HG03520 (cell line): Measurements from ENCODE around the gene PXYLP1.

Experiments used
- ATAC-seq: cut with Tn5 transposase; IDR thresholded peaks from one replicate; pipeline ENCODE4 v1.9.1; 2021; ENCODE audit warnings: mild to moderate bottlenecking, moderate library complexity; ENCODE audit not compliant: unreplicated experiment

PXYLP1 gene

DNA sequence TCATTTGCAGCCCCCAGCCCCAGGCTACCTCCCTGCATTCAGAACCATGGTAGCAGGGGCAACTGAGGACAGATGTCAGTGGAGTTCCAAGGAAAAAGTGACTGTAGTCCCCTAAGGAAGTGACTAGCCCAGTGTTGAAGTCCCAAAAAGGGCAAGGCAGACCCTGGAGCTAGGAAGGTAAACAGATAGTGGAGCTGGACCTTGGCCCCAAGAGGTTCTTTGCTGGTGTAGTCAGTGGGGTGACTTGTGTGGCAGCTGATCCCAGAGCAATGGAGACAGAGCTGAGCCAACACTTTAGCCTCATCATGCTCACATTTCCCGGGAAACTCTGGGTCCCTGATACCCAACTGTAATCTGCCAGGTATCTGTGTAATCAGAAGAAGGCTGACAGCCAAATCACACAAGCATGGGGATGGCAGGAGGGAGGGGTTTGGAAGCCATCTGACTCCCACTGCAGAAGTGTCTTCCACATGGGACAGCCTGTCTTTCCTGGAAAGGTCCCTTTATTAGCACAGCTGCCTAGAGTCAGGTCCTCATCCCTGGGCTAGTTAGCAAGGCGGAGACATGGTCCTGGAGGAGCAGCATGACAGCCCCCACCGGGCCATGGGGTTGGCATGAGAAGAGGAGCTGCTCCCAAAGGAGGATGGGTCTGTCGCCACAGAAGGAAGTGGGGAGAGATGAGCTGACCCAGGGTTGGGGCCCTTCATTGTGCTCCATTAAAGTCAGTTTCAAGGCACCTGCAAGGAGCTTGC is 39.8 kb downstream of the PXYLP1 start:
- ATAC-seq: no peak

DNA sequence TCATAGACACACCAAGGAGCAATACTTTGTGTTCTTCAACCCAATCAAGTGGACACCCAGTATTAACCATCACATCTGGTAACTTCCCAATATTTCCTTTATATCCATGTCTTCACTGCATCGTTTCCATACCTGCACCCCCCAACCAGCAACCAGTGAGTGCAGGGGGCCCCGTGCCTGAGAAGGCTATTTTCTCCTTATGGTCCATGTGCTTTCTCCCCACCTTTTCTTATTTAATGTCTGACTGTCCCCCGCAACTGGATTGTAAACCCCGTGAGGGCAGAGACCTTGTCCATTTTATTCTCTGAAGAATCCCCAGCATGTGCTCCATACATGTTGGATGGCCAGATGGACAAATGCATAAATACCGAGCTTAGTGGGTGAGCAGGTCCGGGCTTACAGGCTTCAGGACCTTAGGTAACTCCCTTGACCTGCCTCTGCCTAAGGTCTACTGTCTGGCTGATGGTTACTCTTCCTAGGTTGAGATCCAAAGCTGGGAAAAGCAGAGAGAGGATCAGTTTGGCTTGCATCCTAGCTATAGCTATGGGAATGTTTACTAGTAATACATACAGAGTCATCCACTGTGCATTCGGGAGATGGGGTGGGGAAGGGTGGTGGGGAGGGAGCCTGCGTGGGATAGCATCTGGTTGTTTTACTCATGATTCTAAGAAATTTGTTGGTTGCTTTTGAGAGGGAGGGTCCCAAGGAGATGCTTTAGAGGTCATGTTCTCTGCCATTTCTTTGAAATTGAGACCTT is 41.5 kb downstream of the PXYLP1 start:
- no peak for ATAC-seq

DNA sequence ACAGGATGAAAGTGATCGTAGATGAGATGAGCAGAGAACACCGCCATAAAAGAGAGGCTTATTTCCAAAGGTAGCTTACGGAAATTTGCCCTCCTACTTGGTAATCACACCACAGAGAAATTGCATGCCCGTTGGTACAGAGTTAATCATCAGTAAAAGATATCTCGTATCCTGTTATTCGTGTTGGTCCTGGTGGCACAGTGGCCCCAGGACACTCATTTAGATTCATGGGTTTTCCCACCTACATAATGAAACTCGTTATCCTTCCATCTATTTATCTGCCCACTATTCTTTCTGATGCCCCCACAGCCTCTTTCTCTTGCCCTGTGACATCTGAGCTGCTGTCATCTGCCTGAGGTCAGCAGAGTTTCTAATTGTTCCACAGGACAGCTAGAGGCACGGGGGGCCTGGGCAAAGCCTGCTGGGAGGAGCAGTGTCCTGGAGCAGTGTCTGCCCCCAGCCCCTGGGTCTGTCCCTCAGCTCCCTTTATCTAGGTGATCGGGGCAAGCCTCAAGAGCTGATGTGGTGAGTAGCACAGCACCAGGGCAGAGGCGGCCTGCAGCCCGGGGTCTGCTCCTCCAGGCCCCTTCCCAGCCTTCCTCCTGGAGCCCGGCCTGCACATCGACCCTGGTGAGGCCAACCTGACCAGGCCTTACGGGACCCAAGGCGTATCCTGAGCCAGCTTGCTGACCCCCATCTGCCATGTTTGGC is 42.2 kb downstream of the PXYLP1 start:
- no peak for ATAC-seq

DNA sequence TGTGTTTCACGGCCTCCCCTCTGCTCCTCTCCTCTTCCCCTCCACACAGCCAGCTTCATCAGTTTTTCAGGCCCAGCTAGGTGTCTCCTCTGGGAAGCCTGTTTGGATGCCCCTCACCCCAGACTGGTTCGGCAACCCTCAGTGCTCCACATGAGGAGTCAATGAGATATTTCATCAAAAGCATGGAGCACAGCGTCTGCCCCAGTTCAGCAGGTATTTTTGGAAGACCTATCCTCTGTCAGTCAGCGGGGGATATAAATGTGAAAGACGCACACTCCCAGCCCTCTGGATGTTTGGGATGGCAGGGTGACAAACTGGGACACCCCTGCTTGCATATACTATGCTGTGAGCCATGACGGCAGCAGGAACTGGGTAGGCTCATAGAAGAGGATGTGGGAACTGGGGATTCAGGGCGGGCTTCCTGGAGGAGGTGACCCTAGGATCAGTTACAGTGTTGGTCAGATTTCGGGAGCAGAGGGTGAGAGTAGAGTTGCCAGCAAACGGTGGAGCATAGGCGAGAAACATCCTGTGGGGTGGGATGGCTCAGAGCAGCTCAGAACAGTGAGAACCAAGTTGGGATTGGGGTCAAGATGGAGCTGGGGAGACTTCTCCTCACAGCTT is 42.9 kb downstream of the PXYLP1 start:
- ATAC-seq: no peak

DNA sequence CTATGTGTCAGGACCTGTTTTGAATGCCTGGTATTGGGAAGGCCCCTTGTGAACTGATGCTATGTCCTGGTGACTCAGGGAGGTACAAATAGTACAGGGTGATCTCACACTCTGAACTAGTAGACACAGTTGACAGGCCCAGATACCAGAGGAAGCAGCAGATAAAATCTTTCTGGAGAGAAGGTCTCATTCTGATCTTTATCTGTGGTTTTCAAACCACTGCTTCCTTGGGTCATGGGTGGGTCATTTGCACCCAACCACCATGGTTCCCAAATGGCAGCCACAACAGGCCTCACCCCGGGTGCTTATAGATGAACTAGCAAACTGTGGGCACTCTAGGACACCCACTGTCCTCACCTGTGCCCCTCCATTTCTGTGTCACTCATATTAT is 43.4 kb downstream of the PXYLP1 start:
- ATAC-seq: no peak

DNA sequence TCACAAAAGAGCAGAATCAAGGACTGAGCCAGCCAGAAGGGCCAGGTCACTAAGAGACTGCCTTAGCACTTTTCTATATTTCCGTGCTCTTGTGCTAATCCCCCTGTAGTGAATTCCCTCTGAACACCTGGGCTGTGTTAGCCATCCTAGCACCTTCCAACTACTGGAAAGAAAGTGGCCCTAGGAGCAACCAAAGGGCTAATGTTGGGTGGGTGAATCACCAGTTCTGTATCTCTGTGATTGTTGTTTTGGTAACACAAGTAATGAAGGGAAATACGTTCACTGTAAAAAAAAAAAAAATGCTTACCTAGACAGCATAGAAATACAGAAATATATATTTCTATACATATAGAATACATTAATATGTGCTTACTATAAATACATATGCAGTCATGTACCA is 43.9 kb downstream of the PXYLP1 start:
- ATAC-seq: no peak

DNA sequence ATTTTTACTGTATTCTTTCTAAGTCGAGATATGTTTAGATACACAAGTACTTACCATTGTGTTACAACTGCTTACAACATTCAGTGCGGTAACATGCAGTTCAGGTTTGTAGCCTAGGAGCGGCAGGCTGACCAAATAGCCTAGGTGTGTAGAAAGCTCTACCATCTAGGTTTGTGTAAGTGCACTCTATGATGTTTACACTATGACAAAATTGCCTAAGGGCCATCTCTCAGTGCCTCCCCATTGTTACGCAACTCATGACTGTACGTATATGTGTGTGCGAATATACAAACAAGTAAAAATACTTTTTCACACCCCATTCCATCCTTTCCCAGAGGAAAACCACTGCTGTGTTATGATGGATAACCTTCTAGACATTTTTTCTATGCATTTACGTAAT is 44.3 kb downstream of the PXYLP1 start:
- no peak for ATAC-seq

DNA sequence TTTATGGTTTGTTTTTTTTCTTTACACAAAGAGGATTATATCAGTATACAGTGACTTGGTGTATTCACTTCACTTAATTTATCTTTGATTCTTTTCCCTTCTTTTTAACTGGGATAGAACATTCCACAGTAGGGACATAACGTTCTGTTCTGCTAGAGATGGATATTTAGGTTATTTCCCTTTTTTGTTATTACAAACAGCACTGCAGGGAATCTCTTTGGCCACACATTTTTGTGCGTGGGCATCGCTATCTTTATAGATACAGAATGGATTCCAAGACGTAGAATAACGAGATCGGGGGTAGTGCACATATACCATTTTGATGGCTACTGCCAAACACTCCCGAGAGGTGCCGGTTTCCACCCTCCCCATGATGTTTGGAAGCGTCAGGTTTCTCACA is 44.8 kb downstream of the PXYLP1 start:
- no peak for ATAC-seq

DNA sequence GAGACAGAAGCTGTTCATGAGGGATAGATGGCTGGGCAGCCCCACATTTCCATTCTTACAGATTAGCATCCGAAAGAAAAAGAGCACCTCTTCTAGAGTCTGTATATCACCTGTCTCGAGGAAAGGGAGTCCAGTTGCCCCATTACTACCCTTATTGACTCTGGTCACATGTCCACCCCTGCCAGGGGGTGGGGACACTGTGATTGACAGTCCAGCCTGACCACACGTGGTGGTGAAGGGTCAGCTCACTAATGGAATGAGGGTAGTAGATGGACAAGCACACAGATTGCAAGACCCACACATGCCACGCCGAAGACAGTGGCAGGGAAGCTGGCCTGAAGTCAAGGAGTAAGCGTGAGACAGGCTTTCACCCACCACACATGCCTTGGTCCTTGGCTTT is 45.8 kb downstream of the PXYLP1 start:
- ATAC-seq: no peak

DNA sequence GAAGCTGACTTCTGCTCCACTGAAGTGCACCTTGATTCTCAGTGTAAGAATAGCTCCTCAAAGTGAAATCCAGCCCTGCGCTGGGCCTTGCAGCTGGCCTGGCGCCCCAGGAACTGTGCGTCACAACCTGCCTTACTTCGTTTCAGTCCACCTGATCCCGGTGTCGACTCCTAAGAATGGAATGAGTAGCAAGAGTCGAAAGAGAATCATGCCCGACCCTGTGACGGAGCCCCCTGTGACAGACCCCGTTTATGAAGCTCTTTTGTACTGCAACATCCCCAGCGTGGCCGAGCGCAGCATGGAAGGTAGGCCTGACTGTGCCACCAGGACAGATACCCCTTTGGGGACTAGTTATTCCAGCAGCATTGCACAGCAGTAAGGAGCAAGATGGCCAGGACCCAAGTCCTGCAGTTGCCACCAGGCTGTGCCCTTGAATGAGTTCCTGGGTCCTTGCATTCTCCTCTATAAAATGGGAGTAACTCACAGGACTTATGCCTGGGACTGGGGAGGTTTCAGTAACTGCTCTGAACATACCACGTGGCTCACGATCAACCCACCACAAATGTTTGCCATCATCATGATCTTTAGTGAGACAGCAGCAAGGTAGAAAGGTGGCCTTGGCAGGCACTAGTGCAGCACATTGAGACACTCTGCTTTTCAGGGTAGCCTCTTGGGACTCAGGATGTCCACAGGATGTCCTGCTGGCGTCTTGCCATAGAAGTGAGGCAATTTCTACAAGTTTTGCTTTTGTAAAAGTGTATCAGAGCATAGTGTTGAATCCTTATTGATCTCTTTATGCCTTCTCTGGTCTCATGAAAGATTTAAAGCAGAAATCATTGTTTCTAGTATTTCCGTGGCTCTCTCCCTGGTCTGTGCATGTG is 46.8 kb downstream of the PXYLP1 start:
- no peak for ATAC-seq

DNA sequence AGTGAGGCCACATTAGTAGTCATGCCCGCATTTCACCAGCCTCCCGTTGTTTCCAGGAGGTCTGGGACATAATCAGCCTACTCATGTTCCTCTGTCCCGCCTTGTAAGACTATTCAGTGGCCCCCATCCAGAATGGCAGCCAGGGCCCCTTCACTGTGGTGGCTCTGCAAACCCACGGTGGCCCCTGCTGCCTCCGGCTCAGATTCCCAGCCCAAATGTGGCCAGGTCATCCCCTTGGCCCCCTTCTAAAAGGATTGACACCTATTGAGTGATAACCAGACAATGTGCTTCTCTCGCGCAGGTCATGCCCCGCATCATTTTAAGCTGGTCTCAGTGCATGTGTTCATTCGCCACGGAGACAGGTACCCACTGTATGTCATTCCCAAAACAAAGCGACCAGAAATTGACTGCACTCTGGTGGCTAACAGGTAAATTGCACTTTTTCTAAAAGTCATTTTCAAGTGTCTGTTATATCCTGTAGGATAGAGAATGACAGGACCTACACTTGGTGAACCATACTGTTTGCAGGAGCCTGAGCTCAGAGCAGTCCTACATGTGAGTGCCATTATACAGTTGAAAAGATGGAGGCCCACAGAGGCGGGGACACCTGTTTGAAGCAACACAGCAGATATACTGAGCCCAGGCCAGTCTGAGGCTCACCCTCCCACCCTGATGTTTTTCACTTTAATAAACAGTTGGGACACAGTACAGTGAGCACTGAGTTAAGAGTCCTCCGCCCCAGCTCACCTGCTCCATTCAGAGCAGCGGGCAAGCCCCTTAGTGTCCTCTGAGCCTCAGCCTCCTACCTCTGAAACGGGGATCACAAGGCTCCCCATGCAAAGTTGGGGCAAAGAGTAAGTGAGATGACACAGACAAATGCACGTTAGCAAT is 47.7 kb downstream of the PXYLP1 start:
- ATAC-seq: no peak

DNA sequence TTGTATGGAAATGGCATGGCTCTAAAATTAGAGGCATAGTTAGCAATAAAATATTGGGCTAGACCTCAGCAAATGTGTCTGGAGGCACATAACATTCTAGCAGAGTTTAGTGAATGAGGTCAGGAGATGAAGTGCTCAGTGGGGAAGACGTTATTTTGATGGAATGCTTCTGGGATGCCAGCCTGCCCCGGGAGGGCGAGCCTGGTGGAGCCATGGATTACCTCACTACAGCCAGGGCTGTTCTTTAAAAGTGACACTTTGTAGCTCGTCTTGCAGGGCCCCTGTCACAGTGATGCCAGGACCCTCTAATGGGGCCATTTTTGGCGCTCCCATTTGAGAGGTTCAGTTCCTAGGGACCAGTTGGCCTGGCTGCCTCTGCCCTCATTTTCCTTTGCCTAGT is 48.5 kb downstream of the PXYLP1 start:
- no peak for ATAC-seq

DNA sequence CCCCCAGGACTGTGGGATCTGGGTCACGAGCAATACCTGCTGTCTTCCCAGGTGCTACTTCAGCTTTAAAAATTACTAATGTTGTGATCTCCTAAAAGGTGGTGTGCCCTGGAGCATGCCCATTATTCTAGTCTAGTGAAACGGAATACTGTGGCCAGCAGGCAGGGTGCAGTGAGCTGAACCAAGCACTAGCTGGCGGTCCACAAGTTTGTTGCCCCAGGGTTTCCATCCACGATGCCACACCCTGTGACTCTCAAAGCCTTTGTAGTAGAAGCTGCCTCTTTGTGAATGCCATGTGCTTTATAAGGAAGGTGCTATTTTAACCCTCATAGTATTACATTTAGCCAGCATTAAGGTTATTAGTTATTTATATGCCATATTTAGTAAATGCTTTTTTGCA is 49.1 kb downstream of the PXYLP1 start:
- ATAC-seq: no peak

DNA sequence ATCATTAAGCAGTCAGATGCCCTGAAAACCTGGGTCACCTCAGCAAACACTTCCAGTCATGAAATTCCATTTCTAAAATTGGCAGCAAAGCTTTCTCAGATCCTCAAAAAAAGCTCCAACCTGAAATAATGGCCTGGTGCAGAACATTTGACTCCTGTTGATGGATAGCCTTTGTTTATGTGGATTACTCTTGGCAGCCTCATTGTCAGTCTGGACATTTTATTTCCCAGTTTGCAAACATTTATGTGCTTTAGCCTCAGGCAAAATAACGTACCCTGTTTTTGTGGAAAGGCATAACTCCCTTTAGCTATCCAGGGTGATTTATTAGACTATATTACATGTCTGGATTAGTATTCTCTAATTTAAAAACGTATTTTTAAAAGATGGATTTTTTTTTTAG is 53.9 kb downstream of the PXYLP1 start:
- ATAC-seq: no peak

DNA sequence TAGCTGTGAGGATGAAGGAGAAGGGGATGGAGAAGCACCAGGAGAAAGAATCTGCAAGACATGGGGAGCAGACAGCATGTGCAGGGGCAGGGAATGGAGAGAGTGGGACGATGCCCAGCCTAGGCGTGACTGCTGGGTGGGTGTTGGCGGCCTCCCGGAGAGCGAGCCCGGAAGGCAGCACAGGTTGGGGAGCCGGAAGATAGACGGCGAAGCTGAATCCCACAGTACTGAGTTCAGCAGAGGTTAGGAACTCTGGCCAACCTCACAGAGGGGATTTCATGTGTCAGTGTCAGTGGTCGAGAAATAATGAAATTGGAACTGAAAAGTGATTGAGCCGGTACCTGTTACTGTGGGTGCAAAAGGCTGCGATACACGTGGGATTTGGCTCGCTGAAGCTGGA is 55.2 kb downstream of the PXYLP1 start:
- ATAC-seq: no peak

DNA sequence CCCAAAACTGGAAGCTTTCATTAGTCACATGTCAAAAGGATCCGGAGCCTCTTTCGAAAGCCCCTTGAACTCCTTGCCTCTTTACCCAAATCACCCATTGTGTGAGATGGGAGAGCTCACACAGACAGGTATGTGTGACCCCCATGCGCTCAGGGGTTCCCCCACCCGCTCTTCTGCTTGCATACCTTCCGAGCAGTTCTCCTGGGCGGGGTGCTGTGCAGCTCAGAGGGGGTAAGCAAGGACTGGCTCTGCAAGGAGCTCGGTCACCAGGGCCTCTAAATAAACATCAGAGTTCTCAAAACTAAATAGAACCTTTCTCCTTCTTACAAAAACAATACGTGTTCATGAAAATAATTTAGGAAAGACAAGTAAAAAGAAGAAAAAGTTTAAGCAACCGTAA is 55.7 kb downstream of the PXYLP1 start:
- ATAC-seq: no peak

DNA sequence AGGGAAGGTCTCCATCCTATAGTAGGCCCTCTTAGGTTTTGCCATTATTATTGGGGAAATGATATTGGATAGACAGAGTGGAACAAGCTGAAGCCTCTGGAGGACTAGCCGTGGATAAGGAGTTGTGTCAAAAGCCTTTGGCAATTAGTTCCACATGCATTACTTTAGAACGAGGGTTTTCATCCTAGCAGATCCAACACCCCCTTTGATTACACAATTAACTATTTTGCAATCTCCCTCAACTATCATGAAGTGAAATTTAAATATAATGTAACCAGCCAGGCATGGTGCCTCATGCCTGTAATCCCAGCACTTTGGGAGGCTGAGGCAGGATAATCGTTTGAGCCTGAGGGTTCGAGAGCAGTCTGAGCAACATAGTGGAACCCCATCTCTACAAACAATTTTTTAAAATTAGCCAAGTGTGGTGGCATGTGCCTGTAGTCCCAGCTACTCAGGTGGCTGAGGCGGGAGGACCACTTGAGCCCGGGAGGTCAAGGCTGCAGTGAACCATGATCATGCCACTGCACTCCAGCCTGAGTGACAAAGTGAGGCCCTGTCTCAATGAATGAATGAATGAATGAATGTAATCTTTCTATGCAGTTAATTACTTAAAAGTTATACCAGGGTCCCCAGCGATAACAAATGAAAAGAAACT is 56.8 kb downstream of the PXYLP1 start:
- no peak for ATAC-seq

DNA sequence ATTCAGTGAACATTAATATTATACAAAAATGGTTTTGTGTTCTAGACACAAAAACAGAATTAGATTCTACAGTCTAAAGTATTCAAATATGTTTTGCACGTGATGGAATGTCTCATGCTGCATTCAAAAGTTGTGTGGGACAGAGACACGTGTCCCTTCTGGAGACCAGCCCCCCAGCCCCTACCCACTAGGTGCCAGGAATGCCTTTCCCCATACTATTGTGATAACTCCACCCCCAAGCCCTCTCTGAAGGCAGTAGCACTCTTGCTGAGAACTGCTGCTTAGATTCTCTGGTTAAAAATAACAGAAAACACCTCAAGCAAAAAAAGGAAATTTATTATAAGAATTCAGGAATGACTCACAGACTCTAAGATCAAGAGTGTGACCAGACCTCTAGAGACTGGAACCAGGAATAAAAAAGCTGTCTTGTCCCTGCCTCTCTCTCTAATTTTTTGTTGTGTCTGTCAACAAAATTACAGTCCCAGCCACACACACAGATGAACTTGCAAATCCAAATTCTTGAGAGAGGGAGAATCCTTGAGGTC is 57.7 kb downstream of the PXYLP1 start:
- no peak for ATAC-seq
